NCI-H2227 (cell line): ENCODE measurements around the gene SRCIN1.
"Not testable (repeated sequence)": the region's sequence is repeated elsewhere in the genome, so short reads cannot be mapped to it uniquely, and the experiment has no call there.

Experiments used
- DNase-seq: peaks from one replicate; lab custom pipeline; 2025; ENCODE audit not compliant: unreplicated experiment; lab: John Stamatoyannopoulos, UW

The SRCIN1 gene

GRCh38 chr17:38485681-38486298, 120.0 kb downstream of the SRCIN1 start:
- DNase-seq: not testable (repeated sequence)

GRCh38 chr17:38485146-38485468, 120.6 kb downstream of the SRCIN1 start:
- no peak for DNase-seq

- DNase-seq: peak; percentile 82
Observed at GRCh38 chr17:38484242-38485145, 121.3 kb downstream of the SRCIN1 start.

GRCh38 chr17:38482700-38483043, 123.1 kb downstream of the SRCIN1 start:
- not testable (repeated sequence) for DNase-seq

- DNase-seq: not testable (repeated sequence)
Observed at GRCh38 chr17:38482039-38482699, 123.6 kb downstream of the SRCIN1 start.
